ENCODE measurements around the gene CLEC16A.

CLEC16A gene

GRCh38 chr16:11121914-11122692 is 177.7 kb downstream of the CLEC16A start:
- no peak for DNase-seq (ENCODE audit: low read depth)

- DNase-seq (ENCODE audit: low read depth), result no peak
These were observed 179.3 kb downstream of the CLEC16A start for GRCh38 chr16:11123666-11124065.

GRCh38 chr16:11125936-11126335 is 181.6 kb downstream of the CLEC16A start:
- DNase-seq (ENCODE audit: low read depth), result no peak

- DNase-seq (ENCODE audit: low read depth), result no peak
These were observed 182.2 kb downstream of the CLEC16A start for GRCh38 chr16:11126399-11127054.

- DNase-seq (ENCODE audit: low read depth), result no peak
These were observed 183.3 kb downstream of the CLEC16A start for GRCh38 chr16:11127610-11128195.

- no peak for DNase-seq (ENCODE audit: low read depth)
These were observed 184.1 kb downstream of the CLEC16A start for GRCh38 chr16:11128211-11129141.

GRCh38 chr16:11129378-11129781 is 185.0 kb downstream of the CLEC16A start:
- no peak for DNase-seq (ENCODE audit: low read depth)

GRCh38 chr16:11130978-11131665 is 186.8 kb downstream of the CLEC16A start:
- no peak for DNase-seq (ENCODE audit: low read depth)

- no peak for DNase-seq (ENCODE audit: low read depth)
These were observed 187.3 kb downstream of the CLEC16A start for GRCh38 chr16:11131706-11132105.

GRCh38 chr16:11133344-11133943 is 189.1 kb downstream of the CLEC16A start:
- no peak for DNase-seq (ENCODE audit: low read depth)

GRCh38 chr16:11134722-11135463 is 190.5 kb downstream of the CLEC16A start:
- DNase-seq (ENCODE audit: low read depth), result no peak

- no peak for DNase-seq (ENCODE audit: low read depth)
These were observed 191.2 kb downstream of the CLEC16A start for GRCh38 chr16:11135464-11135973.

- DNase-seq (ENCODE audit: low read depth), result no peak
These were observed 192.2 kb downstream of the CLEC16A start for GRCh38 chr16:11136600-11136999.

- no peak for DNase-seq (ENCODE audit: low read depth)
These were observed 193.8 kb downstream of the CLEC16A start for GRCh38 chr16:11138022-11138768.

GRCh38 chr16:11138769-11139325 is 194.5 kb downstream of the CLEC16A start:
- no peak for DNase-seq (ENCODE audit: low read depth)

GRCh38 chr16:11139326-11140097 is 195.1 kb downstream of the CLEC16A start:
- no peak for DNase-seq (ENCODE audit: low read depth)

GRCh38 chr16:11140098-11140375 is 195.7 kb downstream of the CLEC16A start:
- peak; percentile 42 for DNase-seq (ENCODE audit: low read depth)

- no peak for DNase-seq (ENCODE audit: low read depth)
These were observed 196.1 kb downstream of the CLEC16A start for GRCh38 chr16:11140466-11140865.

- no peak for DNase-seq (ENCODE audit: low read depth)
These were observed 196.5 kb downstream of the CLEC16A start for GRCh38 chr16:11140867-11141266.
